Endothelial cell of coronary artery (primary cell): ENCODE measurements around the gene KNDC1. TPM values are rescaled to one million over a fixed set of nuclear protein-coding genes. Genes with fewer than 3 reads are reported as not detected.

Source experiments
- total RNA-seq: library from RNA; depleted of rRNA; stranded (reverse); fragments of >200 nt; gene quantifications from 2 replicates; pipeline ENCODE4 v1.2.3, GENCODE V29; 2014

The KNDC1 gene
- total RNA-seq, result under 0.01 TPM in 1 of 2 replicates, not detected in the other

GRCh38 chr10:133159950-133160825, at the start of gene KNDC1:
Gene KNDC1, plus strand, starts transcription at chr10:133160219. Its CDS starts 249 bp downstream, at chr10:133160468.

GRCh38 chr10:133230044-133230361, 70.0 kb downstream of the KNDC1 start, which contains the start of gene UTF1:
Gene UTF1, plus strand, starts transcription at chr10:133230217. Its CDS starts 72 bp downstream, at chr10:133230289.

GRCh38 chr10:133237588-133238465, 77.8 kb downstream of the KNDC1 start, which contains the start of gene VENTX:
Gene VENTX, plus strand, starts transcription at chr10:133237855. Its CDS starts 60 bp downstream, at chr10:133237915.

Other genes starting within 250 kb of the KNDC1 start
- 1.1 and 2.3 TPM in 2 replicates for gene CFAP46, start 217.6 kb upstream of the KNDC1 start, total RNA-seq
- not detected in 2 replicates for gene ADGRA1, start 72.3 kb upstream of the KNDC1 start, total RNA-seq
- gene UTF1, start 70.0 kb downstream of the KNDC1 start, total RNA-seq, result not detected in 2 replicates
- gene VENTX, start 77.6 kb downstream of the KNDC1 start, total RNA-seq, result not detected in 2 replicates
- gene ADAM8, start 116.6 kb downstream of the KNDC1 start, total RNA-seq, result 0.18 and 0.75 TPM in 2 replicates
- gene TUBGCP2, start 148.7 kb downstream of the KNDC1 start, total RNA-seq, result 50.6 and 51.5 TPM in 2 replicates
- gene ZNF511, start 148.7 kb downstream of the KNDC1 start, total RNA-seq, result 23.0 and 24.7 TPM in 2 replicates
- gene CALY, start 176.7 kb downstream of the KNDC1 start, total RNA-seq, result not detected in 2 replicates
- gene PRAP1, start 187.2 kb downstream of the KNDC1 start, total RNA-seq, result not detected in 2 replicates
- 17.0 and 29.5 TPM in 2 replicates for gene FUOM, start 197.8 kb downstream of the KNDC1 start, total RNA-seq
- gene ECHS1, start 213.1 kb downstream of the KNDC1 start, total RNA-seq, result 52.2 and 71.7 TPM in 2 replicates
- 6.7 and 7.0 TPM in 2 replicates for gene PAOX, start 219.0 kb downstream of the KNDC1 start, total RNA-seq
- gene MTG1, start 233.9 kb downstream of the KNDC1 start, total RNA-seq, result 40.2 and 40.4 TPM in 2 replicates